Left cardiac atrium (tissue), 4 donors: ENCODE measurements around the gene NSG1. TPM values are rescaled to one million over a fixed set of nuclear protein-coding genes. Genes with fewer than 3 reads are reported as not detected.

Source experiments
- ATAC-seq, 2 donors: fragments of 200-7000 bp; cut with Tn5 transposase; one replicate each; pipeline ENCODE4 v1.9.1; 2020; ENCODE audit warnings: mild to moderate bottlenecking in 2 of 2, moderate library complexity in 2 of 2
- DNase-seq: peaks from one replicate; pipeline ENCODE4 v3.0.0-alpha.2; 2020
- intact Hi-C, 2 donors: fragments of 100-400 bp; cut with DNase I; formaldehyde crosslinking; loops; one replicate each; pipeline versions ENCODE4 v1.14.1 to v1.15.1; 2022 to 2023
- total RNA-seq, 2 donors: library from RNA; stranded (reverse); fragmentation: NEBNext Ultra II Directional; extraction: Animal tissue kit (Norgen Biotek cat#: 25700); gene quantifications; one replicate each; pipeline ENCODE4 v1.2.1, GENCODE V29; 2021
- donor health status: DM: no; HTN: yes; CAD: no.
- donor health status: DM: no; HTN: yes; CAD: no; lungs with severe emphysema.
- donor health status: DM: yes; HTN: yes; CAD: no.
- donor health status: Dilated cardiomyopathy.

Gene NSG1
- total RNA-seq, 2 donors from 2014 or later, result 10.1 to 16.8 TPM

- no peak for ATAC-seq
Measured at GRCh38 chr4:4392501-4393183, 5.7 kb downstream of the NSG1 start.

GRCh38 chr4:4394644-4395043 is 7.7 kb downstream of the NSG1 start:
- intact Hi-C loops, result no loop called here
- DNase-seq, result no peak
- peak; percentile 25 to 92 for ATAC-seq

More at GRCh38 chr4:4392501-4393183, 5.7 kb downstream of the NSG1 start:
- intact Hi-C loops, result no loop called here
- DNase-seq, result no peak

DNA sequence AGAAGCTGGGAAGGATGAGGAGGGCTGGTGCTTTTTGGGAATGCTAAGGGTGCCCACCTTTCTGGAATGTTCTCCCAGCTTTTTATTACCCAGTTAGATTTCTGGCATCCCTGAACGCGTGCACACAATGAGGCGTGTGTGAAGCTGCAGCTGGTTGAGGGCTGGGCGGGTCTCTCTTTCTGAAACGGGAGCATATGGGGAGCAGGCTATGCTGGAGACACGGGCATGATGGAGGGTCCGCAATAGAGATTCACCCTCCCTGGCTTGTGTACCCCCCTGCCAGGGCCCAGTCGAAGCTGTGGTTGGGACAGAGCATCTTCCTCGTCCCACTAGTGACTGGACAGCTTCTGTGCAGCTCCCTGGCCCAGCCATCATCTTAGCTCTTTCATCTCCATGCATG is 8.5 kb downstream of the NSG1 start:
- DNase-seq (no peak), ATAC-seq (no peak)
- intact Hi-C loops, result no loop called here

DNA sequence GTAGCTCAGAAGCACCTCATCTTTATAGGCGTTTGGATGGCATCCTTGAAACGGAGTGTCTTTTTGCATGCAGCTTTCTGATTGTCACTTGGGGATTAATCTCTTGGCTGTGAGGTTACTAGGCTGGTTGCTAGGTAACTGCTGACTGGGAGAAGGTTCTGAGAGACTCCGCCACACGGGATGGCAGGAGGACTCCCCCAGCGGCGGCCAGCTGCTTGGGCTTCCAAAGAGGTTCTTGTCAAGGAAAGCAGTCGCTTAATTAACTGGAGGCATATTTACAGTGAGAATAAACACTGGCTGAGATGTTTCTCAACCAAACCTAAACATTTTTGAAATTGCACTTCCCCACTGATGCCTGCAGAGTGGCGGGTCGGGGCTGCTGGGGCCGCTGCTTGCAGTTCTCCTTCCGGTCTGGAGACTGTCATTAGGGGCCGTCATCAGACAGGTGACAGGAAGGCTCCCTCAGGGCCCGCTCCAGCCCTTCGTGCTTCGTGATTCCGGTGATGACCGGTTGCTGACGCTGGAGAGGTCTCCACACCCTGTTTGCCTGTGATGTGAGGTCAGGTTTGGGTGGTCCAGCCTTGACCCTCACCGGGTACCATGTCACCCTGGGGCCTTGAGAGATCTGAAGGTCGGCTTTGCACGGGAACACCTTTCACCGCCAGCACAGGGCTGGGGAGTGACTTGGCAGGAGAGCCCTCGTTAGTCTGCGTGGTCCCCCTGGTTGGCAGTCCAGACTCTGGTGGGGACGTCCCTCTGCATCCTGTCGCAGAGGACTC is 9.1 kb downstream of the NSG1 start:
- intact Hi-C loops, result no loop called here
- no peak for ATAC-seq
- no peak for DNase-seq

DNA sequence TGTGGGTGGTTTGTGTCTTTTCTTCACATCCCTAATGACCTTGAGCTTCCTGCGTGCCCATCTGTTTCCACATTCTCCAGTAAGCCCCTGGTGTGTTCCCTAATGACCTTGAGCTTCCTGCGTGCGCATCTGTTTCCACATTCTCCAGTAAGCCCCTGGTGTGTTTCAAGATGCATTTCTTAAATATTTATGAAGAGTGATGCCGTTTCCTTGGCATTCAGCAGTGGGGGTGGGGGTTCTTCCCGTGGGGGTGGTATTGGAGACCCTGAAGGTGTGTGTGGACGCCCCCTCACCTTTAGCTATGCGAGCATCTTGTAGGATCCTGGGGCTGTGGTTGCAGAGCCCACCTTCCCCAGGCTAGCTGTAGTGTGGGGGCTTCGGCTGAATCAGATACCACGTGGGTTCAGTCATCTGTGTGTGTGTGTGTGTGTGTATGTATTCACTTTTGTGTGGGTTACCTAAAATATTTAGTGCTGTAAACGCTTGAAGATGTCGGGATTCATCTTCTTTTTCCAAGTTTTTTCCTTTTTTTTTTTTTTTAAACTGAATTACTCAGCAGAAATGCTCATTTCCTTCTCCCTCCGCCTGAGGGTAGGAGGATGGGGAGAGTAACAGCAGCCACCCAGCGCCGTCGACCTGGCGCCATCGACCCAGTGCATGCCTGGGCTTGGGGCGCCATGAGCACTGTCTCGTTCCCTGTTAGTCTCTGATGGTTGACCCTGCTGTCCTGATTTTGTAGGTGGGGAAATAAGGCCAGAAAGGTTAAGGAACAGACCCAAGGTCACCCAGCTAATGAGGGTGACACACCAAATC is 9.9 kb downstream of the NSG1 start:
- intact Hi-C loops, result no loop called here
- ATAC-seq, result no peak
- no peak for DNase-seq

DNA sequence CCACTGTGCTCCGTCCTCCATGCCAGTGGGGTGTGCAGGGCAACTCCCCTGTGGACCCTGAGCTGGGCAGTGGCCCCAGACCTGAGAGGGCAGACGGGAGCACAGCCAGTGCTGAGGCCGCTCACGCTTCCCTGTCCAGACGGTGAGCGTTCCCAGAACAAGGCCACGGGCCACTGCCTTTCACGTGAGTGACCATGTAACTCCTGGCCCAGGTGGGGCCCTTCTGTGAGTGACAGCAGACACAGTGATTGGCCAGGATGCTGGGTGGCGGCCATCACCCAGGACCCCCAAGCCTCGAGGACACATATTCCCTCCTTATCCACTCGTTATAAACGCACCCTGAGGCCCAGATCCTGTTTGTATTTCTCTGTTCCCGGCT is 10.5 kb downstream of the NSG1 start:
- intact Hi-C loops, result no loop called here
- ATAC-seq (no peak), DNase-seq (no peak)

DNA sequence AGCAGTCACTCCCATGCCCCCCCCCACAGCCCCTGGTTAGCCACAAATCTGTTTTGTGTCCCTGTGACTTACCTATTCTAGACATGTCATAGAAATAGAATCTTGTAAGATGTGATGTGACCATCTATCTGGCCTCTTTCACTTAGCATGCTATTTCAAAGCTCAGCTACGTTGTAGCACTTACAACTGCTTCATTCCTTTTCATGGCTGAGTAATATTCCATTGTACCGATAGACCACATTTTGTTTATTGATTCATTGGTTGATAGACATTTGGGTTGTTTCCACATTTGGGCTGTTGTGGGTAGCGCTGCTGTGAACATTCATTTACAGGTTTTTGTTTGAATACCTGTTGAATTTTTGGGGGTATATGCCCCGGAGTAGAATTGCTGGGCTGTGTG is 11.5 kb downstream of the NSG1 start:
- intact Hi-C loops, result no loop called here
- no peak for ATAC-seq
- DNase-seq, result no peak

- no peak for DNase-seq
- ATAC-seq, result no peak
- intact Hi-C loops, result no loop called here
Measured at GRCh38 chr4:4401036-4401435, 14.1 kb downstream of the NSG1 start.

GRCh38 chr4:4402966-4403365 is 16.1 kb downstream of the NSG1 start:
- DNase-seq, result no peak
- intact Hi-C loops, result no loop called here
- no peak for ATAC-seq

- intact Hi-C loops, result no loop called here
- ATAC-seq (no peak), DNase-seq (no peak)
Measured at GRCh38 chr4:4405358-4405962, 18.6 kb downstream of the NSG1 start.

DNA sequence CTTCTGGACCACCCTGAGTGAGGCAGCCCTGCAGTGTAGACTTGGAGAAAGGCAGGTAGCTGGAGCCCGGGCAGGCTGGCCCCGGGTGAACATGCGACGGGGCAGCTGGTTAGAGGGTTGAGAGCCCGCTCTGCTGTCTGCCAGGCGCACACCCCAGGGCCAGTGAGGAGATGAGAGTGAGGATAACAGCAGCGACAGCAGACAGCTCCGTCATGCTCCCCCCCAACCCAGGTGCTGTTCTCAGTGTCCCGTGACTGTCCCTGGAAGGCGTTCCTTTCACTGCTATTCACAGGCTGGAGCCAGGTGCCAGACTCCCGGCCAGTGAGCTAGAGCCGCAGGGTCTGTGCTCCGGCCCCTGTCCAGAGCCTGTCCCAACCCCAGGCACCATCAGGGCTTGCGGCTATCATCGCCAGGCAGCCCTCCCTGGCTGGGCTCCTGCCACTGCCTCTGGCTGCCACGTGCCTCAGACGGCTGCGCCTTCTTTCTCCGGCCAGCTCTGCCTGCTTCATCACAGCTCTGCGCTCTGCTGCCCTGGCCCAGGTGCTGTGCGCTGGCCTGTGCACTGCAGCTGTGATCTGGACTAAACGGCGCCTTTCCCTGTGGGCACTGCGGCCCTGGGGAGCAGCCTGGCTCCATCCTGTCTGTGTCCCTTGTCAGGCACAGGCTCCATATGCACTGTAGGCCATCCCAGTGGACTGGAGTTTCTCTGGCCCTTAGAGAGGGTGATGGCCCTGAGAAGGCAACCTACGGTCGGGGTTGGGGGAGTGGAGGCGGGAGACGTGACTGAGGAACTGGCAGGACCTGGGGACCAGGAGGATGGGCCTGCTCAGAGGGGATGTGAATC is 19.8 kb downstream of the NSG1 start:
- DNase-seq, result no peak
- intact Hi-C loops, result no loop called here
- no peak for ATAC-seq

DNA sequence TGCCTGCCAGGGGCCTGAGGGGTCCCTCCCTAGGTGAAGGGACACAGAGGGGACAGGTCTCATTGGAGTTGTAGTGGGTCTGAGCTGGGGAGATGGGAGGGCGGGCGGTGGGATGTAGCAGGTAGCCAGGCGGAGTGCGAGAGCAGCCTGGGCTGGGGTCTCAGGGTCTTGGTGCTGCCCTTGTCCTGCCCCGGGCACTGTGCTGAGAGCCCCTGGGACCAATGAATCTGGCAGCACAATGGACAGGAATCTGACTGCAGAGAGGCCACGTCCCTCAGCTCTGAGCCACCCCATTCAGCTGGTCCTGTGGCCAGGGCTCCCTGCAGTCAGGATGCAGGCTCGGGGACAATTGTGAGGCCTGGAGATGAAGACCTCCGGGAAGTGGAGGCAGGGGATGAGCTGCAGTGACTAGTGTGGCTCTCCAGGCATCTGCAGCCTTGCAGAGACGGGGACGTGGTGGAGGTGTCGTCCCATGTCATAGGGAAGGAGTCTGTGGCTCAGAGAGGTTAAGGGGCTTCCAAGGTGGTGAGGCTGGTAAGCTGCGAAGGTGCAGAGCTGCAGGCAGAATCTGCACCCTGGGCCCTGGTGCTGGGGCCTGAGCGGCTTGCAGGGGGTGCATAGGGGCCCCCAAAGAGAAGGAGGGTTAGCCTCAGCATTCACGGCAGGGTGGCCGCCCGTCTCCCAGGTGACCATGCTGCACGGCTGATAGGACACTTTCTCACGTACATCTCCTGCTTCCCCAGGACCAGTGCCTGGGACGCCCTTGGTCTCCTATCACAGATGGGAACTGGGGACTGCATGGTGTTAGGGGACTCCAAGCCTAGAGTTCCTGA is 20.6 kb downstream of the NSG1 start:
- intact Hi-C loops, result no loop called here
- no peak for ATAC-seq
- no peak for DNase-seq

DNA sequence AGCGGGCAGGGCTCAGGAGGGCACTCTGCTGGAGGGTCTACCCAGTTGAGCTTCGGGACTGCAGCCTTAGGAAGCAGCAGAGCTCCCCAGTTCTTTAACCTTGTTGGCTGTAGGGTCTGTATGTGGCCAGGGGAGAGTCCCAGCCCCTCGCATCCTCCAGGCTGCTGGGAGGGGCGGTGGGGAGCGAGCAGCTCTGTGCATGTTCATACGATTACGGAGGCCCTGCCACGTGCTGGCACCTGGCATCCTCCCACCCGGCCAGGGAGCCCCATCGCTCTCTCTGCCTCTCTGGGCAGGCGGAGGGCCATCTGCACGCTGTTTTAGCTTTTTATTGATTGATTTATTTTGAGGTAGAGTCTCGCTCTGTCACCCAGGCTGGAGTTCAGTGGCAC is 21.2 kb downstream of the NSG1 start:
- DNase-seq (no peak), ATAC-seq (no peak)
- intact Hi-C loops, result no loop called here

DNA sequence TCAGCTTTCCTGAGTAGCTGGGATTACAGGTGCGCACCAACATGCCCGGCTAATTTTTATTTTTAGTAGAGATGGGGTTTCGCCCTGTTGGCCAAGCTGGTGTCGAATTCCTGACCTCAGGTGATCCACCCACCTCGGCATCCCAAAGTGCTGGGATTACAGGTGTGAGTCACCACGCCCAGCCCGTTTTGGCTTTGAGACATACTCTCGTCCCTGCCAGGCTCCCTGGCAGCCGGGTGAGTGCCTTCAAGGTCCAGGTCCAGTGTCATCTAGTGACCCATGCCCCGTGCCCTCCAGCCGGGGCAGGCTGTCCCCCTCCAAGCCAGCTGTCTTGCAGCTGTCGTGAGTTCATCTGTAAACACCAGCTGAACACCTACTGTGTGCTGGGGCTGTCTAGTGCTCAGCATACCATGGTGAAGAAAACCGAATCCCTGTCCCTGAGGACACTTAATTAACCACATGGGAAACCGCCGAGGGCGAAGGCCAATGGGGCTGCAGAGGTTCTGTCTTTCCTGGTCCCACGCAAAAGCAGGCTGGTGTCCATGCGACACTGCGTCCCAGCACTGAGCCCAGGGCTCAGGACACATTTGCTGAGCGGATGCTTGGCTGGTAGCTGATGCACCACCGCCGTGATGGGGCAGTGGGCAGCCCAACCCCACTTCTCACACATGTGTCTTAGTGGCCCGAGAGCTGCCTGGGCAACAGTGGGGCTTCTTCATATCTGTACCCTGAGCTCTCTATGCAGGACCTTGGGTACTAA is 21.9 kb downstream of the NSG1 start:
- intact Hi-C loops, result no loop called here
- ATAC-seq (peak in 1 of 2 donors; percentile 9), DNase-seq (no peak)

- ATAC-seq (no peak), DNase-seq (no peak)
- intact Hi-C loops, result no loop called here
Measured at GRCh38 chr4:4409416-4410115, 22.7 kb downstream of the NSG1 start.

GRCh38 chr4:4410271-4410670 is 23.4 kb downstream of the NSG1 start:
- DNase-seq, result no peak
- no peak for ATAC-seq
- intact Hi-C loops, result no loop called here

- ATAC-seq, result no peak
- DNase-seq, result no peak
- intact Hi-C loops, result no loop called here
Measured at GRCh38 chr4:4411906-4412305, 25.0 kb downstream of the NSG1 start.
